SK-N-SH (cell line): ENCODE measurements around the gene RNU11. TPM values are rescaled to one million over a fixed set of nuclear protein-coding genes. Genes with fewer than 3 reads are reported as not detected.

Experiments used
- CTCF ChIA-PET: fragments of 300-600, 350-600 bp; formaldehyde crosslinking; extraction: SDS; loops from one replicate; lab custom pipeline; 2021; lab: Yijun Ruan, JAX
- POLR2A ChIA-PET: fragments of 350-600 bp; sonication (Branson Sonifier 250); formaldehyde crosslinking; extraction: SDS; loops from one replicate; lab custom pipeline; 2020; ENCODE audit warnings: antibody characterized with exemption, inconsistent platforms; lab: Yijun Ruan, JAX
- DNase-seq: peaks from one replicate; pipeline ENCODE4 v3.0.0; 2012
- H2AFZ ChIP-seq: fragments of 200-600 bp; sonication (generic); 2 replicates; pipeline ENCODE4 v1.8.1; 2016; ENCODE audit warnings: antibody characterized with exemption, mild to moderate bottlenecking, low read depth
- H3F3A ChIP-seq: fragments of 200-600 bp; sonication (generic); replicated peaks from 2 replicates; pipeline ENCODE3; 2016; ENCODE audit warnings: antibody characterized with exemption, mild to moderate bottlenecking; ENCODE audit not compliant: insufficient read depth
- H3K27ac ChIP-seq, 2 experiments: fragments of 200-500 bp in 1 of 2; fragments of 200-600 bp in 1 of 2; sonication (Bioruptor generic) in 1 of 2; sonication (generic), shearing (Covaris generic) in 1 of 2; 2 replicates each; pipeline versions ENCODE4 v1.5.1 to v1.6.1; 2014 to 2016; ENCODE audit warnings: low read depth in 2 of 2, inconsistent platforms in 1 of 2, low read length in 1 of 2, mild to moderate bottlenecking in 1 of 2, mixed read lengths in 1 of 2
- H3K27me3 ChIP-seq: fragments of 200-600 bp; sonication (generic), shearing (Covaris generic); 2 replicates; pipeline ENCODE4 v1.6.1; 2016; ENCODE audit warnings: mixed run types; ENCODE audit not compliant: insufficient read depth
- H3K36me3 ChIP-seq, 2 experiments: fragments of 200-500 bp in 1 of 2; fragments of 200-600 bp in 1 of 2; sonication (Bioruptor generic) in 1 of 2; sonication (generic) in 1 of 2; replicated peaks in 1 of 2; 2 replicates each; pipeline versions ENCODE3 to v1.5.1; 2014 to 2016; ENCODE audit warnings: low read length in 1 of 2, mild to moderate bottlenecking in 1 of 2; ENCODE audit not compliant: insufficient read depth in 2 of 2, control insufficient read depth in 1 of 2
- H3K4me1 ChIP-seq, 2 experiments: fragments of 200-500 bp in 1 of 2; fragments of 200-600 bp in 1 of 2; sonication (Bioruptor generic) in 1 of 2; sonication (generic), shearing (Covaris generic) in 1 of 2; 2 replicates each; pipeline versions ENCODE4 v1.5.1 to v1.6.1; 2014 to 2016; ENCODE audit warnings: low read depth in 1 of 2, low read length in 1 of 2, mixed run types in 1 of 2; ENCODE audit not compliant: insufficient read depth in 2 of 2, control insufficient read depth in 1 of 2
- H3K4me2 ChIP-seq: fragments of 200-600 bp; sonication (generic), shearing (Covaris generic); 2 replicates; pipeline ENCODE4 v1.6.1; 2017; ENCODE audit warnings: mixed run types
- H3K4me3 ChIP-seq, 2 experiments: fragments of 200-500 bp in 1 of 2; fragments of 200-600 bp in 1 of 2; sonication (Bioruptor generic) in 1 of 2; sonication (generic), shearing (Covaris generic) in 1 of 2; 2 replicates each; pipeline versions ENCODE4 v1.5.1 to v1.8.1; 2014 to 2016; ENCODE audit warnings: low read depth in 2 of 2, inconsistent platforms in 1 of 2, low read length in 1 of 2, mild to moderate bottlenecking in 1 of 2, mixed read lengths in 1 of 2, moderate library complexity in 1 of 2
- H3K79me2 ChIP-seq: fragments of 200-600 bp; sonication (generic); 2 replicates; pipeline ENCODE4 v1.8.1; 2017; ENCODE audit warnings: mild to moderate bottlenecking; ENCODE audit not compliant: insufficient read depth
- H3K9ac ChIP-seq: fragments of 200-600 bp; sonication (generic); 2 replicates; pipeline ENCODE4 v1.6.1; 2017; ENCODE audit warnings: mixed run types
- H3K9me2 ChIP-seq: fragments of 200-600 bp; sonication (generic); 2 replicates; pipeline ENCODE4 v1.6.1; 2017; ENCODE audit warnings: mixed run types
- H3K9me3 ChIP-seq: fragments of 200-600 bp; sonication (generic); 2 replicates; pipeline ENCODE4 v1.6.1; 2017; ENCODE audit warnings: mixed run types, mild to moderate bottlenecking, moderate library complexity
- H4K20me1 ChIP-seq: fragments of 200-600 bp; sonication (generic); 2 replicates; pipeline ENCODE4 v1.6.1; 2017; ENCODE audit warnings: mild to moderate bottlenecking, mixed run types; ENCODE audit not compliant: insufficient read depth
- CHD2 ChIP-seq: fragments of 150-350 bp; IDR thresholded peaks from 2 replicates; pipeline ENCODE4 v1.6.1; 2018; ENCODE audit warnings: low read length; ENCODE audit not compliant: partially characterized antibody
- FOSL2 ChIP-seq: IDR thresholded peaks from 2 replicates; pipeline ENCODE4 v1.4.0; 2012; ENCODE audit warnings: low read depth, mild to moderate bottlenecking, moderate library complexity, borderline replicate concordance
- MEF2A ChIP-seq: IDR thresholded peaks from 2 replicates; pipeline ENCODE4 v1.4.0; 2012; ENCODE audit warnings: low read depth, borderline replicate concordance
- MXI1 ChIP-seq: IDR thresholded peaks from 2 replicates; pipeline ENCODE4 v1.6.1; 2012; ENCODE audit warnings: mild to moderate bottlenecking, low read depth, low read length, improper control_type of control experiment
- NFIC ChIP-seq: IDR thresholded peaks from 2 replicates; pipeline ENCODE4 v1.4.0; 2012; ENCODE audit warnings: borderline replicate concordance
- POLR2AphosphoS5 ChIP-seq: IDR thresholded peaks from 2 replicates; pipeline ENCODE4 v1.6.1; 2012; ENCODE audit warnings: low read depth, low read length
- RAD21 ChIP-seq: IDR thresholded peaks from 2 replicates; pipeline ENCODE4 v1.6.1; 2012; ENCODE audit warnings: mild to moderate bottlenecking, low read length
- RXRA ChIP-seq: IDR thresholded peaks from 2 replicates; pipeline ENCODE4 v1.4.0; 2012; ENCODE audit warnings: low read depth, mild to moderate bottlenecking, borderline replicate concordance
- TAF1 ChIP-seq: IDR thresholded peaks from 2 replicates; pipeline ENCODE4 v1.6.1; 2012; ENCODE audit warnings: low read depth, mild to moderate bottlenecking, low read length, moderate library complexity, borderline replicate concordance
- TCF12 ChIP-seq: IDR thresholded peaks from 2 replicates; pipeline ENCODE4 v1.4.0; 2012
- TEAD4 ChIP-seq: IDR thresholded peaks from 2 replicates; pipeline ENCODE4 v1.4.0; 2012; ENCODE audit warnings: mild to moderate bottlenecking, borderline replicate concordance; ENCODE audit not compliant: insufficient read depth
- USF2 ChIP-seq: fragments of 150-350 bp; IDR thresholded peaks from 2 replicates; pipeline ENCODE4 v1.6.1; 2017; ENCODE audit warnings: antibody characterized with exemption, low read length, low read depth, borderline replicate concordance
- YY1 ChIP-seq: IDR thresholded peaks from 2 replicates; pipeline ENCODE4 v1.4.0; 2012; ENCODE audit warnings: low read depth, mild to moderate bottlenecking
- ZBTB33 ChIP-seq: IDR thresholded peaks from 2 replicates; pipeline ENCODE4 v1.4.0; 2012; ENCODE audit warnings: low read depth, borderline replicate concordance
- WGBS: methylation state at CpG from one replicate; pipeline ENCODE4 v1.1.6; 2017; ENCODE audit warnings: low lambda C conversion rate; 5-methylcytosine and 5-hydroxymethylcytosine counted together
- polyA plus RNA-seq, 3 experiments: library from polyadenylated mRNA; depleted of rRNA; stranded (reverse); fragments of >200 nt; gene quantifications; 2 replicates each; pipeline ENCODE4 v1.2.3, GENCODE V29; 2012

RNU11 gene
- polyA plus RNA-seq, 1 of the 3 experiments (the other 2 are of a cell fraction) = not detected

DNA sequence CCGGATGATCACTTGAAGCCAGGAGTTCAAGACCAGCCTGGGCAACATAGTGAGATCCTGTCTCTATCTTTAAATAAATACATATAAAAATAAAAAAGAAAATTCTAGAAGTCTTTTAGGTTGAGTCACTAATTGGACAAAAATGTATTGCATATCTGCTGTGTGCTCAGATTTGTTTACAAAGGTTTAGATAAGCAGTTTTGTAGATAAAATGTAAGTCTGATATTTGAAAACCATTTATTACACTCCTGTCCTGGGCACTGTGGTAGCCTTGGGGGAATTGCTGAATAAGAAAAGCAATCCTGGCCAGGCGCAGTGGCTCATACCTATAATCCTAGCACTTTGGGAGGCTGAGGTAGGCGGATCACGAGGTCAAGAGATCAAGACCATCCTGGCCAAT, 31.8 kb downstream of the RNU11 start (continued):
- no peak for TF ChIP-seq ZBTB33
- no peak for TF ChIP-seq TAF1
- TF ChIP-seq MEF2A = no peak
- no peak for TF ChIP-seq USF2
- TF ChIP-seq CHD2 = no peak
- no peak for TF ChIP-seq TEAD4
- no peak for TF ChIP-seq RAD21
- TF ChIP-seq NFIC = no peak
- no peak for TF ChIP-seq TCF12

DNA sequence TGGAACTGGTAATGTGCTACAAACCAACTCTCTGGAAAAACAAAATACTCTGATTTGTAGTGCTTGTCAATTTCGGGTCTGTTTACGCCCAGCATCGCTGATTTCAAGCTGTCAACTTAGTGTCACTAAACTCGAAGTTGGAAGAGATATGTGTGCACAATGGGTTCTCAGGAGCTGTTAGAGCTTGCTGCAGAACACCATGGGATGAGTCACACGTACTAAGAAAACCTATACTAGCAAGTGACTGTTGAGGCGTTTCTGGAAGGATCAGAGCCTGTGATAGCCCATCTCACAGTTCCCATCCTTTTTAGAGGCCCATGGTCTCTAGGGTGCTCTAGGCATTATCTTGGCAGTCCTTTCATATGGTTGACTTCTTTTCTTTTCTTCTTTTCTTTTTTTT, 34.4 kb downstream of the RNU11 start:
- ChIA-PET CTCF (interaction anchor here (1.0 kb wide), 1 partner anchor 24 kb away, joined by 3 read pairs; no protein-coding TSS in a partner anchor), POLR2A (interaction anchor here (0.6 kb wide), 1 partner anchor 46 kb away, joined by 3 read pairs; no protein-coding TSS in a partner anchor)
- no peaks in the 10 kb centered on the region for H3K27me3 ChIP-seq
- H3K9me3 ChIP-seq = no peaks in the 10 kb centered on the region
- H3K36me3 ChIP-seq = peaks cover 2 to 3% of the 10 kb centered on the region in 2 experiments
- H2AFZ ChIP-seq = no peak overlapping the region
- no peak for TF ChIP-seq TEAD4
- TF ChIP-seq RXRA = no peak
- no peak for TF ChIP-seq MXI1
- no peak for TF ChIP-seq YY1
- no peak for TF ChIP-seq POLR2AphosphoS5
- TF ChIP-seq FOSL2 = no peak
- H4K20me1 ChIP-seq = no peaks in the 10 kb centered on the region
- 0 out of 2 replicates have a peak, but pooled peaks cover 7% of the 10 kb centered on the region for H3K79me2 ChIP-seq
- H3K4me3 ChIP-seq = no peak overlapping the region
- H3K27ac ChIP-seq = no peak overlapping the region
- H3K9me2 ChIP-seq = no peaks in the 10 kb centered on the region
- no peaks in the 10 kb centered on the region for H3F3A ChIP-seq
- H3K4me1 ChIP-seq = no peaks in the 10 kb centered on the region
- H3K9ac ChIP-seq = no peak overlapping the region
- 92% methylated on average over 6 of the region's 6 CpGs for WGBS
- no peak overlapping the region for H3K4me2 ChIP-seq
- no peak for DNase-seq
